HepG2 (cell line): Measurements from ENCODE around the gene ATG4B. TPM values are rescaled to one million over a fixed set of nuclear protein-coding genes. Genes with fewer than 3 reads are reported as not detected.
A peak's percentile ranks its signal among the peaks of the same experiment; 100 is the strongest.

Source experiments
- ATAC-seq: fragments of 200-7000 bp; cut with Tn5 transposase; 3 replicates; pipeline ENCODE4 v1.9.1; 2020; ENCODE audit warnings: mild to moderate bottlenecking, moderate library complexity
- Bru-seq: library from RNA; stranded (reverse); fragments of 400-500 nt; gene quantifications from one replicate; lab custom pipeline; 2021; lab: Mats Ljungman, UMichigan
- BruChase-seq, 2 experiments: library from RNA; stranded (reverse); fragments of 400-500 nt; gene quantifications; one replicate each; lab custom pipeline; 2021; lab: Mats Ljungman, UMichigan
- BruUV-seq: library from RNA; stranded (reverse); fragments of 400-500 nt; replicated peaks from 2 replicates; lab custom pipeline; 2021; lab: Mats Ljungman, UMichigan
- CTCF ChIA-PET: fragments of 300-600 bp; formaldehyde crosslinking; extraction: SDS; loops from one replicate; lab custom pipeline; 2021; ENCODE audit warnings: low total read pairs, inconsistent platforms, low intra/inter-chr PET ratio; lab: Yijun Ruan, JAX
- POLR2A ChIA-PET: fragments of 350-600 bp; sonication (Branson Sonifier 250); formaldehyde crosslinking; loops from one replicate; lab custom pipeline; 2020; ENCODE audit warnings: antibody characterized with exemption, inconsistent platforms; lab: Yijun Ruan, JAX
- DNase-seq: peaks from one replicate; pipeline ENCODE4 v3.0.0-alpha.2; 2015; ENCODE audit warnings: low spot score
- FAIRE-seq: peaks from 3 replicates; lab custom pipeline; 2011; peaks lifted over from hg19 to GRCh38; lab: Jason Lieb, UNC
- H2AFZ ChIP-seq: one replicate; pipeline ENCODE4 v1.6.1; 2011; ENCODE audit warnings: low read length, inconsistent platforms
- H3K27ac ChIP-seq: fragments of 300-600 bp; 3 replicates; pipeline ENCODE4 v1.8.0; 2011; ENCODE audit warnings: mixed run types, mild to moderate bottlenecking, mixed read lengths, low read length, inconsistent platforms; ENCODE audit not compliant: insufficient read depth; ENCODE audit errors: extremely low read length
- H3K27me3 ChIP-seq, 2 experiments: fragments of 200-600 bp in 1 of 2; 2 replicates in 1 of 2; 3 replicates in 1 of 2; pipeline versions ENCODE4 v1.6.0 to v1.8.0; 2011; ENCODE audit warnings: low read length in 2 of 2, mild to moderate bottlenecking in 2 of 2, moderate library complexity in 2 of 2, inconsistent platforms in 1 of 2; ENCODE audit not compliant: insufficient read depth in 2 of 2, control insufficient read depth in 1 of 2
- H3K36me3 ChIP-seq, 2 experiments: fragments of 200-600 bp in 1 of 2; replicated peaks in 1 of 2; 2 replicates in 1 of 2; 3 replicates in 1 of 2; pipeline versions ENCODE4 v1.5.1 to v1.8.0; 2011; ENCODE audit warnings: low read length in 2 of 2, inconsistent platforms in 1 of 2; ENCODE audit not compliant: insufficient read depth in 2 of 2, control insufficient read depth in 1 of 2
- H3K4me1 ChIP-seq: 2 replicates; pipeline ENCODE4 v1.5.1; 2012; ENCODE audit warnings: low read length, inconsistent platforms; ENCODE audit not compliant: insufficient read depth
- H3K4me2 ChIP-seq: 2 replicates; pipeline ENCODE4 v1.6.0; 2011; ENCODE audit warnings: low read depth, low read length, inconsistent platforms
- H3K4me3 ChIP-seq, 3 experiments: fragments of 200-600 bp in 1 of 3; sonication (generic), shearing (Covaris generic) in 1 of 3; replicated peaks in 1 of 3; 2 replicates each; pipeline ENCODE4 v1.5.1; 2011 to 2016; ENCODE audit warnings: low read length in 3 of 3, inconsistent platforms in 2 of 3, low read depth in 2 of 3, mild to moderate bottlenecking in 2 of 3, control low read depth in 1 of 3, mixed read lengths in 1 of 3; ENCODE audit not compliant: insufficient read depth in 1 of 3
- H3K79me2 ChIP-seq: one replicate; pipeline ENCODE4 v1.6.1; 2011; ENCODE audit warnings: low read length, inconsistent platforms; ENCODE audit not compliant: insufficient read depth
- H3K9ac ChIP-seq: 2 replicates; pipeline ENCODE4 v1.6.0; 2011; ENCODE audit warnings: mild to moderate bottlenecking, low read depth, low read length, inconsistent platforms; ENCODE audit not compliant: insufficient read depth
- H3K9me3 ChIP-seq: 2 replicates; pipeline ENCODE4 v1.5.1; 2012; ENCODE audit warnings: mild to moderate bottlenecking, low read length
- H4K20me1 ChIP-seq: 2 replicates; pipeline ENCODE4 v1.6.0; 2011; ENCODE audit warnings: inconsistent platforms, mild to moderate bottlenecking, low read length, moderate library complexity; ENCODE audit not compliant: insufficient read depth
- CC2D1A ChIP-seq: sonication (generic); formaldehyde crosslinking; IDR thresholded peaks from 2 replicates; pipeline ENCODE4 v1.8.1; 2023; ENCODE audit warnings: mild to moderate bottlenecking, missing genetic modification reagents
- GATAD2A ChIP-seq: IDR thresholded peaks from 2 replicates; pipeline ENCODE4 v1.6.1; 2016
- HCFC1 ChIP-seq: fragments of 150-350 bp; IDR thresholded peaks from 2 replicates; pipeline ENCODE4 v1.6.1; 2014; ENCODE audit warnings: low read depth, low read length
- KLF11 ChIP-seq: IDR thresholded peaks from 2 replicates; pipeline ENCODE4 v1.6.1; 2016; ENCODE audit warnings: missing compliant biosample characterization
- NR2F6 ChIP-seq, 2 experiments: IDR thresholded peaks; 2 replicates each; pipeline ENCODE4 v1.6.1; 2016; ENCODE audit warnings: antibody characterized with exemption in 1 of 2, mild to moderate bottlenecking in 1 of 2
- PTBP1 ChIP-seq: fragments of 200-400 bp; formaldehyde crosslinking; IDR thresholded peaks from 2 replicates; pipeline ENCODE4 v1.6.1; 2018; ENCODE audit warnings: low read length, low read depth; ENCODE audit not compliant: poor library complexity, severe bottlenecking
- RARG ChIP-seq: sonication (generic); formaldehyde crosslinking; IDR thresholded peaks from 2 replicates; pipeline ENCODE4 v1.4.0; 2020; ENCODE audit warnings: low read depth, mild to moderate bottlenecking, missing genetic modification reagents
- SRSF4 ChIP-seq: fragments of 200-400 bp; formaldehyde crosslinking; IDR thresholded peaks from one replicate; pipeline ENCODE4 v1.6.1; 2018; ENCODE audit warnings: mild to moderate bottlenecking, low read depth, low read length, moderate library complexity; ENCODE audit not compliant: poor library complexity, severe bottlenecking
- TARDBP ChIP-seq: sonication (generic); formaldehyde crosslinking; IDR thresholded peaks from 2 replicates; pipeline ENCODE4 v1.8.0; 2022; ENCODE audit warnings: mild to moderate bottlenecking, missing genetic modification reagents
- TOE1 ChIP-seq: sonication (generic); formaldehyde crosslinking; IDR thresholded peaks from 2 replicates; pipeline ENCODE4 v1.4.0; 2020; ENCODE audit warnings: mild to moderate bottlenecking, missing genetic modification reagents
- ZEB1 ChIP-seq: IDR thresholded peaks from 2 replicates; pipeline ENCODE4 v1.6.1; 2012; ENCODE audit warnings: mild to moderate bottlenecking, low read depth, inconsistent platforms; ENCODE audit not compliant: insufficient replicate concordance
- ZNF431 ChIP-seq: sonication (generic); formaldehyde crosslinking; IDR thresholded peaks from 2 replicates; pipeline ENCODE4 v1.9.0; 2022; ENCODE audit warnings: missing genetic modification reagents, low read depth, mild to moderate bottlenecking, borderline replicate concordance
- ZNF550 ChIP-seq: sonication (generic); formaldehyde crosslinking; IDR thresholded peaks from 2 replicates; pipeline ENCODE4 v1.4.0; 2020; ENCODE audit warnings: mild to moderate bottlenecking, missing genetic modification reagents, borderline replicate concordance
- WGBS: methylation state at CpG from one replicate; pipeline ENCODE4 v1.1.6; 2017; ENCODE audit warnings: low lambda C conversion rate; 5-methylcytosine and 5-hydroxymethylcytosine counted together
- in situ Hi-C: cut with HindIII; loops from 2 replicates; pipeline ENCODE4 v1.10.0; 2017; ENCODE audit warnings: low pct_unique_long_range_greater_than_20kb; ENCODE audit not compliant: extremely low pct_ligation_motif_present
- intact Hi-C: fragments of 100-400 bp; cut with micrococcal nuclease; formaldehyde crosslinking; loops from one replicate; pipeline ENCODE4 v1.10.0; 2022; ENCODE audit not compliant: unreplicated experiment
- long read RNA-seq, 2 experiments: library from RNA in 1 of 2; library from polyadenylated mRNA in 1 of 2; stranded (forward) in 1 of 2; unstranded in 1 of 2; transcript quantifications; one replicate each; pipeline ENCODE4 v2.0.0, GENCODE V29; 2019 to 2022
- polyA minus RNA-seq, 3 experiments: library from RNA; depleted of rRNA, polyadenylated mRNA; stranded (reverse); fragments of >200 nt; gene quantifications; 2 replicates each; pipeline ENCODE4 v1.2.3, GENCODE V29; 2011; ENCODE audit warnings: low replicate concordance in 1 of 3
- polyA plus RNA-seq, 8 experiments: library from polyadenylated mRNA; depleted of rRNA in 3 of 8; stranded (reverse) in 7 of 8; unstranded in 1 of 8; fragments of >200 nt; fragmentation: Illumina TruSeq in 4 of 8; extraction: Trizol in 4 of 8; gene quantifications; 2 replicates each; pipeline versions ENCODE4 v1.2.1 to v1.2.3, GENCODE V29; 2011 to 2016; ENCODE audit warnings: low read depth in 4 of 8, missing spikeins in 1 of 8, mixed read lengths in 1 of 8; ENCODE audit not compliant: insufficient read depth in 1 of 8
- total RNA-seq, 5 experiments: library from RNA; depleted of rRNA; stranded (reverse); fragments of >200 nt; fragmentation: Illumina TruSeq; extraction: Trizol; gene quantifications; 2 replicates each; pipeline ENCODE4 v1.2.3, GENCODE V29; 2016; ENCODE audit warnings: low read depth in 1 of 5
- TF ChIP-seq, protein P1 (sequence below): sonication (generic); formaldehyde crosslinking; IDR thresholded peaks from 2 replicates; pipeline ENCODE4 v1.5.0; 2020; ENCODE audit warnings: mild to moderate bottlenecking, missing genetic modification reagents, moderate library complexity
- TF ChIP-seq, protein P2 (sequence below): sonication (generic); formaldehyde crosslinking; IDR thresholded peaks from 2 replicates; pipeline ENCODE4 v1.4.0; 2020; ENCODE audit warnings: missing genetic modification reagents

ATG4B gene
- 95.5 and 96.3 TPM in 2 replicates for total RNA-seq (2016; rRNA removed; fragmentation: Illumina TruSeq; extraction: Trizol)
- total RNA-seq (2016; cell fraction: cytosol; rRNA removed; fragmentation: Illumina TruSeq; extraction: Trizol; ENCODE audit: low read depth): 36.7 and 38.3 TPM in 2 replicates
- total RNA-seq (2016; cell fraction: insoluble cytoplasmic fraction; rRNA removed; fragmentation: Illumina TruSeq; extraction: Trizol): 89.4 and 100 TPM in 2 replicates
- 29.3 and 29.5 TPM in 2 replicates for total RNA-seq (2016; cell fraction: membrane; rRNA removed; fragmentation: Illumina TruSeq; extraction: Trizol)
- total RNA-seq (2016; cell fraction: nucleus; rRNA removed; fragmentation: Illumina TruSeq; extraction: Trizol): 81.6 and 83.5 TPM in 2 replicates
- 239 and 300 TPM in 2 replicates for polyA plus RNA-seq (2011; rRNA removed)
- polyA plus RNA-seq (2011; cell fraction: cytosol; rRNA removed): 143 and 145 TPM in 2 replicates
- polyA plus RNA-seq (2011; cell fraction: nucleus; rRNA removed): 1,044 and 1,316 TPM in 2 replicates
- polyA plus RNA-seq (2012): 190 and 212 TPM in 2 replicates
- polyA plus RNA-seq (2016; cell fraction: cytosol; fragmentation: Illumina TruSeq; extraction: Trizol; ENCODE audit: low read depth): 14.7 and 15.7 TPM in 2 replicates
- 75.1 and 104 TPM in 2 replicates for polyA plus RNA-seq (2016; cell fraction: insoluble cytoplasmic fraction; fragmentation: Illumina TruSeq; extraction: Trizol; ENCODE audit: low read depth)
- polyA plus RNA-seq (2016; cell fraction: membrane; fragmentation: Illumina TruSeq; extraction: Trizol; ENCODE audit: low read depth): 19.2 and 21.6 TPM in 2 replicates
- 244 TPM in 2 replicates for polyA plus RNA-seq (2016; cell fraction: nucleus; fragmentation: Illumina TruSeq; extraction: Trizol; ENCODE audit: insufficient read depth, low read depth)
- polyA minus RNA-seq (2011; rRNA and poly(A)+ RNA removed; ENCODE audit: low replicate concordance): 85.8 and 275 TPM in 2 replicates
- polyA minus RNA-seq (2011; cell fraction: cytosol; rRNA and poly(A)+ RNA removed): 75.1 and 78.1 TPM in 2 replicates
- 203 and 244 TPM in 2 replicates for polyA minus RNA-seq (2011; cell fraction: nucleus; rRNA and poly(A)+ RNA removed)
- Bru-seq, nascent RNA: percentile 82 among the genes with signal in this experiment
- percentile 94 among the genes with signal in this experiment for BruChase-seq, experiment 1, labeled RNA remaining after a 6-hour chase
- percentile 92 among the genes with signal in this experiment for BruChase-seq, experiment 2, labeled RNA remaining after a 2-hour chase
- long read RNA-seq, experiment 1, transcript ATG4B-205 (13 exons, 2,878 nt): major isoform, 59 of 118 reads
- long read RNA-seq, experiment 1, transcript ATG4B-201 (13 exons, 1,566 nt): minor isoform, 5 of 118 reads
- long read RNA-seq, experiment 1, partial matches to known transcripts: 25 of 118 reads
- long read RNA-seq, experiment 1, other reads (novel, unspliced or antisense): 25 of 118 reads
- long read RNA-seq, experiment 2, transcript ATG4B-205 (13 exons, 2,878 nt): major isoform, 40 of 164 reads
- long read RNA-seq, experiment 2, transcript ATG4B-201 (13 exons, 1,566 nt): minor isoform, 11 of 164 reads
- long read RNA-seq, experiment 2, partial matches to known transcripts: 43 of 164 reads
- long read RNA-seq, experiment 2, other reads (novel, unspliced or antisense): 66 of 164 reads

DNA sequence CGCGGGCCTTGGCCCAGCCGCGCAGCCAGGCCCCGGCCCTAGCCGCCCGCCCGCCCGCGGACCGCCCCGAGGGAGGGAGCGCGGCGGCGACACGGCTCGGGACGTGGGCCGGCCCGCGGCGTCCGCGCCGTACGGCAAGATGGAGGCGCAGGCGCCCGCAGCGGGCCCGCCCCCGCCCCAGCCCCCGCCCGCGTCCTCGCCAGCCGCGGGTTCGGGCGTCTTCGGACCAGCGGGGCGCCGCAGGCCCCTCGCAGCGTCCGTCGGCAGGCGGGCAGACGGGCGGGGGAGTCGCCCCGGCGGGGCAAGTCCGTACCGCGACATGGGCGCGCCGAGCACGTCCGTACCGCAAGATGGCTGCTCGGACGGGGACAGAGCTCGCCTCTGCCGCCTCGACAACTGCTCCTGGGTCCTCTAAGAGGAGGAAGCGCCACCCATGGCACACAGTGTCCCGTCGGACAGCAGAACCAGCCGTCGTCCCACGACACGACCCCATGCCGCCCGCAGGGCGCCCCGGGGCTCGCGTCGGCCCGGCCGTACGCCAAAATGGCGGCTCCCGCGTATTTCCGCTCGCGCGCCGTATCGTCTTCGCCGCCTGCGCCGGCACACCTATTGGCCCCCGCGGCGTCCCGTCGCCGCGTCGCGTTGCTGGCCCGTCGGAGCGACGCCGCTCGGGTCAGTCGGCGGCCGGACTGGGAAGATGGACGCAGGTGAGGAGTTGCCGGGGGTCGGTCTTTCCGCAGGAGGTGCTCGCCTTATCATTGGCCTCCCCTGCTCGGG lies at the start of gene ATG4B, which contains the start of gene THAP4:
Gene ATG4B, plus strand, starts transcription at position 676 of the 777 bp plus-strand sequence. Its CDS starts 22 bp downstream, at position 698.
Gene THAP4, minus strand, starts transcription at position 141 of the 777 bp plus-strand sequence. CDS start 141 bp downstream, outside the sequence.
- under 1% methylated on average over 77 of the region's 123 CpGs for WGBS
- no peak for FAIRE-seq
- DNase-seq: peak; percentile 76
- H3K36me3 ChIP-seq: peaks cover 18 to 39% of the 10 kb centered on the region in 2 experiments
- in situ Hi-C loops (loop anchor here (25.0 kb wide), 1 partner anchor 775 kb away; the partner anchor contains the start of gene AGXT), intact Hi-C loops (loop anchor here (2.0 kb wide), 1 partner anchor 320 kb away; no protein-coding TSS in a partner anchor)
- peak; percentile 76 for ATAC-seq
- peak within 1 kb of the TSS; percentile 100 for H3K27ac ChIP-seq
- peaks cover 84% of the 10 kb centered on the region for H3K79me2 ChIP-seq
- peaks cover 55% of the 10 kb centered on the region for H3K4me1 ChIP-seq
- ChIA-PET CTCF (interaction anchor here (1.5 kb wide), 1 partner anchor 22 kb away, joined by 4 read pairs; no protein-coding TSS in a partner anchor), POLR2A (interaction anchor here (1.0 to 1.6 kb wide), 8 partner anchors 9 to 79 kb away, joined by 3 to 7 read pairs (median 4); partner anchors contain the start of genes BOK, DTYMK and ING5)
- peak within 1 kb of the TSS; percentile 95 to 100 (median 99) for H3K4me3 ChIP-seq
- no TSS peak for BruUV-seq
- H3K27me3 ChIP-seq: no peaks in the 10 kb centered on the region; a peak in 1 of 5 replicates
- peak within 1 kb of the TSS; percentile 95 for H3K4me2 ChIP-seq
- no peak within 1 kb of the TSS for H2AFZ ChIP-seq
- H3K9me3 ChIP-seq: no peaks in the 10 kb centered on the region
- H3K9ac ChIP-seq: peak within 1 kb of the TSS; percentile 100
- H4K20me1 ChIP-seq: peaks cover 41% of the 10 kb centered on the region
- TF ChIP-seq, protein P1, sequence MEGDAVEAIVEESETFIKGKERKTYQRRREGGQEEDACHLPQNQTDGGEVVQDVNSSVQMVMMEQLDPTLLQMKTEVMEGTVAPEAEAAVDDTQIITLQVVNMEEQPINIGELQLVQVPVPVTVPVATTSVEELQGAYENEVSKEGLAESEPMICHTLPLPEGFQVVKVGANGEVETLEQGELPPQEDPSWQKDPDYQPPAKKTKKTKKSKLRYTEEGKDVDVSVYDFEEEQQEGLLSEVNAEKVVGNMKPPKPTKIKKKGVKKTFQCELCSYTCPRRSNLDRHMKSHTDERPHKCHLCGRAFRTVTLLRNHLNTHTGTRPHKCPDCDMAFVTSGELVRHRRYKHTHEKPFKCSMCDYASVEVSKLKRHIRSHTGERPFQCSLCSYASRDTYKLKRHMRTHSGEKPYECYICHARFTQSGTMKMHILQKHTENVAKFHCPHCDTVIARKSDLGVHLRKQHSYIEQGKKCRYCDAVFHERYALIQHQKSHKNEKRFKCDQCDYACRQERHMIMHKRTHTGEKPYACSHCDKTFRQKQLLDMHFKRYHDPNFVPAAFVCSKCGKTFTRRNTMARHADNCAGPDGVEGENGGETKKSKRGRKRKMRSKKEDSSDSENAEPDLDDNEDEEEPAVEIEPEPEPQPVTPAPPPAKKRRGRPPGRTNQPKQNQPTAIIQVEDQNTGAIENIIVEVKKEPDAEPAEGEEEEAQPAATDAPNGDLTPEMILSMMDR: 0 out of 2 replicates have a peak, but pooled peaks have one; percentile 4
- TF ChIP-seq TOE1 (CRISPR knock-in tag) (peak; percentile 63; the same call in 1 of the 2 replicates), ZNF550 (CRISPR knock-in tag) (no peak), PTBP1 (peak; percentile 40), CC2D1A (no peak), TARDBP (CRISPR knock-in tag) (peak; percentile 97), SRSF4 (no peak), KLF11 (CRISPR knock-in tag) (no peak), ZEB1 (no peak), ZNF431 (peak; percentile 56), GATAD2A (CRISPR knock-in tag) (no peak), NR2F6 (IDR thresholded peaks at IDR 0.05) (no peak), NR2F6 (CRISPR knock-in tag; IDR thresholded peaks at IDR 0.05) (peak; percentile 73), RARG (0 out of 2 replicates have a peak, but pooled peaks have one; percentile 61), HCFC1 (peak; percentile 85)
- TF ChIP-seq, protein P2, sequence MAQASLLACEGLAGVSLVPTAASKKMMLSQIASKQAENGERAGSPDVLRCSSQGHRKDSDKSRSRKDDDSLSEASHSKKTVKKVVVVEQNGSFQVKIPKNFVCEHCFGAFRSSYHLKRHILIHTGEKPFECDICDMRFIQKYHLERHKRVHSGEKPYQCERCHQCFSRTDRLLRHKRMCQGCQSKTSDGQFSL (CRISPR knock-in tag): peak; percentile 65; the same call in 1 of the 2 replicates
